HEK293T (cell line): Measurements from ENCODE around the gene SLC27A2.

Experiments
- FOXA1 ChIP-seq: fragments of 450-650 bp; IDR thresholded peaks from 2 replicates; pipeline ENCODE4 v1.6.1; 2016; ENCODE audit warnings: mild to moderate bottlenecking
- PKNOX1 ChIP-seq: fragments of 450-650 bp; IDR thresholded peaks from 2 replicates; pipeline ENCODE4 v1.6.1; 2016

GRCh38 chr15:50150349-50150748, 31.6 kb upstream of the SLC27A2 start:
- TF ChIP-seq PKNOX1 (no peak), FOXA1 (no peak)
